ENCODE data around the gene FCRL3. TPM values are rescaled to one million over a fixed set of nuclear protein-coding genes. Genes with fewer than 3 reads are reported as not detected.

The FCRL3 gene, protein sequence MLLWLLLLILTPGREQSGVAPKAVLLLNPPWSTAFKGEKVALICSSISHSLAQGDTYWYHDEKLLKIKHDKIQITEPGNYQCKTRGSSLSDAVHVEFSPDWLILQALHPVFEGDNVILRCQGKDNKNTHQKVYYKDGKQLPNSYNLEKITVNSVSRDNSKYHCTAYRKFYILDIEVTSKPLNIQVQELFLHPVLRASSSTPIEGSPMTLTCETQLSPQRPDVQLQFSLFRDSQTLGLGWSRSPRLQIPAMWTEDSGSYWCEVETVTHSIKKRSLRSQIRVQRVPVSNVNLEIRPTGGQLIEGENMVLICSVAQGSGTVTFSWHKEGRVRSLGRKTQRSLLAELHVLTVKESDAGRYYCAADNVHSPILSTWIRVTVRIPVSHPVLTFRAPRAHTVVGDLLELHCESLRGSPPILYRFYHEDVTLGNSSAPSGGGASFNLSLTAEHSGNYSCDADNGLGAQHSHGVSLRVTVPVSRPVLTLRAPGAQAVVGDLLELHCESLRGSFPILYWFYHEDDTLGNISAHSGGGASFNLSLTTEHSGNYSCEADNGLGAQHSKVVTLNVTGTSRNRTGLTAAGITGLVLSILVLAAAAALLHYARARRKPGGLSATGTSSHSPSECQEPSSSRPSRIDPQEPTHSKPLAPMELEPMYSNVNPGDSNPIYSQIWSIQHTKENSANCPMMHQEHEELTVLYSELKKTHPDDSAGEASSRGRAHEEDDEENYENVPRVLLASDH
- not detected in 2 replicates for total RNA-seq

DNA sequence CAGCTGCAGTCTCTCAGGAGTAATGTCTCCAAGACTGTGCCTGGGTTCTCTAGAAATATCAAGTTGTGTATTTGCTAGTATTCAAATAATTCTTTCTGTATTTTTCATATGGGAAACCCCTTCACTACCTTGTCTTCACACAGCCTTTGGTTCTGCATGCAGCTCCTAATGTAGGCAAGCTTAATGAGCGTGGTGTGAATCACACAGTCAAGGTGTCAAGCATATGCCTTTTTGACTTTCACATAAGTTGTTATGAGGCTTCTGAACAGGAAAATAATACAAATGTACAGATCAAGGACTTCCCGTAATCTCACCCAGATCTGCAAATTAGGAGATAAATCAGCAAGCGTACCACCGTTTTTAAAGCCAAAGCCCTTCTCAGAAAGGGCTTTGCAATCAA is at the start of gene FCRL3:
TSS of gene FCRL3 (minus strand) at position 38 of the 400 bp plus-strand sequence. CDS start 280 bp downstream, outside the sequence.

Other genes starting within 250 kb of the FCRL3 start
- gene FCRL5, start 148.3 kb downstream of the FCRL3 start, total RNA-seq = not detected in 2 replicates
- not detected in 2 replicates for gene FCRL4, start 102.7 kb downstream of the FCRL3 start, total RNA-seq
- gene FCRL2, start 76.4 kb upstream of the FCRL3 start, total RNA-seq = not detected in 2 replicates
- not detected in 2 replicates for gene FCRL1, start 119.4 kb upstream of the FCRL3 start, total RNA-seq
- not detected in 2 replicates for gene CD5L, start 141.0 kb upstream of the FCRL3 start, total RNA-seq